Measurements from ENCODE around the gene STIM1.
"Not testable (repeated sequence)": the region's sequence is repeated elsewhere in the genome, so short reads cannot be mapped to it uniquely, and the experiment has no call there.

The STIM1 gene

GRCh38 chr11:3989921-3990290 lies 134.4 kb downstream of the STIM1 start:
- no peak for DNase-seq

GRCh38 chr11:3990406-3990805 lies 134.9 kb downstream of the STIM1 start:
- no peak for DNase-seq

GRCh38 chr11:3992964-3993363 lies 137.5 kb downstream of the STIM1 start:
- DNase-seq, result no peak

GRCh38 chr11:3994030-3994640 lies 138.7 kb downstream of the STIM1 start:
- no peak for DNase-seq

GRCh38 chr11:3995307-3995706 lies 139.8 kb downstream of the STIM1 start:
- DNase-seq, result no peak

- no peak for DNase-seq
Measured at GRCh38 chr11:3995949-3996554, 140.6 kb downstream of the STIM1 start.

GRCh38 chr11:3996651-3997050 lies 141.2 kb downstream of the STIM1 start:
- DNase-seq, result no peak

- DNase-seq, result not testable (repeated sequence)
Measured at GRCh38 chr11:4004753-4005152, 149.3 kb downstream of the STIM1 start.

GRCh38 chr11:4006946-4007680 lies 151.6 kb downstream of the STIM1 start:
- no peak for DNase-seq

- no peak for DNase-seq
Measured at GRCh38 chr11:4008116-4008515, 152.7 kb downstream of the STIM1 start.

GRCh38 chr11:4016602-4017001 lies 161.1 kb downstream of the STIM1 start:
- not testable (repeated sequence) for DNase-seq

- DNase-seq, result no peak
Measured at GRCh38 chr11:4017129-4017528, 161.7 kb downstream of the STIM1 start.

GRCh38 chr11:4018641-4019040 lies 163.2 kb downstream of the STIM1 start:
- no peak for DNase-seq

GRCh38 chr11:4019891-4020290 lies 164.4 kb downstream of the STIM1 start:
- DNase-seq, result no peak

- DNase-seq, result no peak
Measured at GRCh38 chr11:4022669-4023068, 167.2 kb downstream of the STIM1 start.

GRCh38 chr11:4025248-4025966 lies 169.9 kb downstream of the STIM1 start:
- peak; percentile 60 for DNase-seq

GRCh38 chr11:4025967-4026324 lies 170.5 kb downstream of the STIM1 start:
- DNase-seq, result no peak

GRCh38 chr11:4026389-4026788 lies 170.9 kb downstream of the STIM1 start:
- no peak for DNase-seq

GRCh38 chr11:4027746-4028145 lies 172.3 kb downstream of the STIM1 start:
- no peak for DNase-seq

GRCh38 chr11:4030197-4030596 lies 174.7 kb downstream of the STIM1 start:
- DNase-seq, result no peak

- peak; percentile 17 for DNase-seq
Measured at GRCh38 chr11:4032097-4032496, 176.6 kb downstream of the STIM1 start.

GRCh38 chr11:4035985-4036384 lies 180.5 kb downstream of the STIM1 start:
- DNase-seq, result no peak

GRCh38 chr11:4039011-4039410 lies 183.5 kb downstream of the STIM1 start:
- no peak for DNase-seq

GRCh38 chr11:4040461-4040860 lies 185.0 kb downstream of the STIM1 start:
- DNase-seq, result no peak
